OCI-LY7 (cell line): ENCODE results near the gene ZNF554. TPM values are rescaled to one million over a fixed set of nuclear protein-coding genes. Genes with fewer than 3 reads are reported as not detected.

Experiments used
- BruUV-seq: library from RNA; stranded (reverse); fragments of 400-500 nt; replicated peaks from 2 replicates; lab custom pipeline; 2021; lab: Mats Ljungman, UMichigan
- CTCF ChIA-PET: fragments of 300-600 bp; sonication (Branson Sonifier 250); formaldehyde crosslinking; loops from one replicate; lab custom pipeline; 2022; ENCODE audit warnings: antibody characterized with exemption; ENCODE audit not compliant: unreplicated experiment; lab: Charles Lee
- POLR2A ChIA-PET: fragments of 300-600 bp; sonication (Branson Sonifier 250); formaldehyde crosslinking; loops from one replicate; lab custom pipeline; 2022; ENCODE audit warnings: antibody characterized with exemption; lab: Charles Lee
- DNase-seq: peaks from one replicate; pipeline ENCODE4 v3.0.0-alpha.2; 2015; ENCODE audit warnings: low spot score
- H2AFZ ChIP-seq: fragments of 200-600 bp; sonication (generic), shearing (Covaris generic); 2 replicates; pipeline ENCODE4 v1.6.1; 2014; ENCODE audit warnings: mild to moderate bottlenecking, antibody characterized with exemption, low read length, moderate library complexity
- H3K27ac ChIP-seq: fragments of 200-600 bp; sonication (generic); 2 replicates; pipeline ENCODE4 v1.5.1; 2014; ENCODE audit warnings: mixed run types, low read depth, mild to moderate bottlenecking, moderate library complexity, low read length, inconsistent platforms; ENCODE audit not compliant: poor library complexity, severe bottlenecking
- H3K36me3 ChIP-seq: fragments of 200-600 bp; sonication (generic); 2 replicates; pipeline ENCODE4 v1.6.1; 2014; ENCODE audit warnings: mild to moderate bottlenecking, antibody characterized with exemption, low read length, moderate library complexity, mixed read lengths; ENCODE audit not compliant: insufficient read depth
- H3K4me1 ChIP-seq: fragments of 200-600 bp; sonication (generic); 2 replicates; pipeline ENCODE4 v1.5.1; 2014; ENCODE audit warnings: mild to moderate bottlenecking, low read length; ENCODE audit not compliant: insufficient read depth, poor library complexity, severe bottlenecking
- H3K4me2 ChIP-seq: fragments of 200-600 bp; sonication (generic); 2 replicates; pipeline ENCODE4 v1.6.1; 2014; ENCODE audit warnings: mild to moderate bottlenecking, low read length
- H3K4me3 ChIP-seq: fragments of 200-600 bp; sonication (generic); 2 replicates; pipeline ENCODE4 v1.5.1; 2014; ENCODE audit warnings: mild to moderate bottlenecking, low read depth, low read length; ENCODE audit not compliant: poor library complexity, severe bottlenecking
- H3K79me2 ChIP-seq: fragments of 200-600 bp; sonication (generic); 2 replicates; pipeline ENCODE4 v1.6.1; 2016; ENCODE audit warnings: low read depth, mild to moderate bottlenecking, low read length, moderate library complexity, mixed read lengths; ENCODE audit not compliant: insufficient read depth
- H3K9me2 ChIP-seq: fragments of 200-600 bp; sonication (generic); 2 replicates; pipeline ENCODE4 v1.6.1; 2016; ENCODE audit warnings: mild to moderate bottlenecking, low read length, mixed read lengths; ENCODE audit not compliant: insufficient read depth
- H3K9me3 ChIP-seq: fragments of 200-600 bp; sonication (generic); 2 replicates; pipeline ENCODE4 v1.6.1; 2014; ENCODE audit warnings: mild to moderate bottlenecking, mixed run types, low read length, mixed read lengths
- H4K20me1 ChIP-seq: fragments of 200-600 bp; sonication (generic); 2 replicates; pipeline ENCODE4 v1.6.1; 2014; ENCODE audit warnings: mild to moderate bottlenecking, antibody characterized with exemption, low read length, moderate library complexity, mixed read lengths; ENCODE audit not compliant: insufficient read depth
- CTCF ChIP-seq: fragments of 200-600 bp; sonication (generic); conservative IDR thresholded peaks from 2 replicates; pipeline ENCODE4 v1.5.1; 2014; ENCODE audit warnings: mild to moderate bottlenecking, antibody characterized with exemption, low read length, moderate library complexity, mixed read lengths
- EZH2phosphoT487 ChIP-seq: fragments of 200-600 bp; sonication (generic); IDR thresholded peaks from 2 replicates; pipeline ENCODE4 v1.6.1; 2018; ENCODE audit warnings: low read depth, borderline replicate concordance, mild to moderate bottlenecking, mixed run types, antibody characterized with exemption, low read length, moderate library complexity, mixed read lengths
- intact Hi-C: fragments of 100-400 bp; cut with micrococcal nuclease; formaldehyde crosslinking; loops from one replicate; pipeline ENCODE4 v1.10.0; 2022; ENCODE audit not compliant: unreplicated experiment
- total RNA-seq, 2 experiments: library from RNA; depleted of rRNA in 1 of 2; stranded (reverse); fragments of >200 nt in 1 of 2; shearing (Covaris generic) in 1 of 2; gene quantifications; 2 replicates each; pipeline ENCODE4 v1.2.3, GENCODE V29; 2014 to 2022

The ZNF554 gene
- total RNA-seq, 2 experiments from 2014 or later = 3.9 to 4.4 TPM

- ChIA-PET CTCF (no interaction called here), POLR2A (no interaction called here)
- no peaks in the 10 kb centered on the region for H3K9me3 ChIP-seq
- H3K36me3 ChIP-seq = no peaks in the 10 kb centered on the region
- no peak overlapping the region for H2AFZ ChIP-seq
- no peak overlapping the region for H3K4me2 ChIP-seq
- no peak overlapping the region for H3K27ac ChIP-seq
- no peaks in the 10 kb centered on the region for H3K79me2 ChIP-seq
- no peaks in the 10 kb centered on the region for H4K20me1 ChIP-seq
- H3K4me1 ChIP-seq = peaks cover 19% of the 10 kb centered on the region
- no TSS peak for BruUV-seq
- H3K4me3 ChIP-seq = no peak overlapping the region
- peak; percentile 33 for DNase-seq
- intact Hi-C loops = no loop called here
- no peaks in the 10 kb centered on the region for H3K9me2 ChIP-seq
- no peak for TF ChIP-seq EZH2phosphoT487
- no peak for TF ChIP-seq CTCF
These were observed 64.2 kb downstream of the ZNF554 start for GRCh38 chr19:2883686-2884439.

- TF ChIP-seq CTCF (no peak), EZH2phosphoT487 (no peak)
- no peak overlapping the region for H3K4me3 ChIP-seq
- H3K4me1 ChIP-seq = peaks cover 27% of the 10 kb centered on the region
- no peak overlapping the region for H3K27ac ChIP-seq
- H2AFZ ChIP-seq = no peak overlapping the region
- POLR2A ChIA-PET = no interaction called here
- H3K79me2 ChIP-seq = no peaks in the 10 kb centered on the region
- BruUV-seq = no TSS peak
- intact Hi-C loops = no loop called here
- H3K9me2 ChIP-seq = no peaks in the 10 kb centered on the region
- H3K4me2 ChIP-seq = no peak overlapping the region
- no peak for DNase-seq
- H4K20me1 ChIP-seq = no peaks in the 10 kb centered on the region
- H3K9me3 ChIP-seq = no peaks in the 10 kb centered on the region
- H3K36me3 ChIP-seq = no peaks in the 10 kb centered on the region
- CTCF ChIA-PET = no interaction called here
These were observed 66.1 kb downstream of the ZNF554 start for GRCh38 chr19:2885736-2886135.

Other genes starting within 250 kb of the ZNF554 start
- gene GNG7, start 117.2 kb upstream of the ZNF554 start, total RNA-seq (2014; rRNA removed; shearing (Covaris generic)) = 14.2 and 15.3 TPM in 2 replicates
- 13.9 and 15.6 TPM in 2 replicates for gene GNG7, start 117.2 kb upstream of the ZNF554 start, total RNA-seq (2022)
- gene DIRAS1, start 98.5 kb upstream of the ZNF554 start, total RNA-seq (2014; rRNA removed; shearing (Covaris generic)) = 0.10 TPM in 1 of 2 replicates, not detected in the other
- gene DIRAS1, start 98.5 kb upstream of the ZNF554 start, total RNA-seq (2022) = 0.52 TPM in 1 of 2 replicates, not detected in the other
- 33.3 and 45.6 TPM in 2 replicates for gene SLC39A3, start 79.9 kb upstream of the ZNF554 start, total RNA-seq (2014; rRNA removed; shearing (Covaris generic))
- gene SLC39A3, start 79.9 kb upstream of the ZNF554 start, total RNA-seq (2022) = 38.6 and 46.8 TPM in 2 replicates
- 67.5 and 82.4 TPM in 2 replicates for gene SGTA, start 36.6 kb upstream of the ZNF554 start, total RNA-seq (2014; rRNA removed; shearing (Covaris generic))
- gene SGTA, start 36.6 kb upstream of the ZNF554 start, total RNA-seq (2022) = 68.2 and 70.9 TPM in 2 replicates
- gene THOP1, start 34.4 kb upstream of the ZNF554 start, total RNA-seq (2014; rRNA removed; shearing (Covaris generic)) = 191 and 217 TPM in 2 replicates
- gene THOP1, start 34.4 kb upstream of the ZNF554 start, total RNA-seq (2022) = 140 and 170 TPM in 2 replicates
- 2.4 and 2.8 TPM in 2 replicates for gene ZNF555, start 21.6 kb downstream of the ZNF554 start, total RNA-seq (2014; rRNA removed; shearing (Covaris generic))
- 5.1 and 6.9 TPM in 2 replicates for gene ZNF555, start 21.6 kb downstream of the ZNF554 start, total RNA-seq (2022)
- gene ZNF556, start 47.5 kb downstream of the ZNF554 start, total RNA-seq (2014; rRNA removed; shearing (Covaris generic)) = 0.09 and 0.15 TPM in 2 replicates
- gene ZNF556, start 47.5 kb downstream of the ZNF554 start, total RNA-seq (2022) = not detected in 2 replicates
- 7.4 and 7.7 TPM in 2 replicates for gene ZNF57, start 81.1 kb downstream of the ZNF554 start, total RNA-seq (2014; rRNA removed; shearing (Covaris generic))
- 4.3 and 6.6 TPM in 2 replicates for gene ZNF57, start 81.1 kb downstream of the ZNF554 start, total RNA-seq (2022)
- 4.8 and 5.4 TPM in 2 replicates for gene ZNF77, start 125.1 kb downstream of the ZNF554 start, total RNA-seq (2014; rRNA removed; shearing (Covaris generic))
- 6.8 TPM in 2 replicates for gene ZNF77, start 125.1 kb downstream of the ZNF554 start, total RNA-seq (2022)
- 15.9 and 16.4 TPM in 2 replicates for gene TLE6, start 157.7 kb downstream of the ZNF554 start, total RNA-seq (2014; rRNA removed; shearing (Covaris generic))
- 21.5 and 23.0 TPM in 2 replicates for gene TLE6, start 157.7 kb downstream of the ZNF554 start, total RNA-seq (2022)
- gene TLE2, start 209.4 kb downstream of the ZNF554 start, total RNA-seq (2014; rRNA removed; shearing (Covaris generic)) = 1.6 and 1.7 TPM in 2 replicates
- 1.1 and 1.2 TPM in 2 replicates for gene TLE2, start 209.4 kb downstream of the ZNF554 start, total RNA-seq (2022)
- gene TLE5, start 242.6 kb downstream of the ZNF554 start, total RNA-seq (2014; rRNA removed; shearing (Covaris generic)) = 424 and 448 TPM in 2 replicates
- gene TLE5, start 242.6 kb downstream of the ZNF554 start, total RNA-seq (2022) = 376 and 463 TPM in 2 replicates